SK-N-SH treated with all-trans-retinoic acid at 6 μM for 48 hours (cell line): ENCODE measurements around the gene SERP2.

Experiments used
- ATAC-seq: fragments of 200-7000 bp; cut with Tn5 transposase; 3 replicates; pipeline ENCODE4 v1.9.1; 2020; ENCODE audit warnings: mild to moderate bottlenecking, moderate library complexity
- ARNTL ChIP-seq: fragments of 450-650 bp; formaldehyde crosslinking; IDR thresholded peaks from 2 replicates; pipeline ENCODE4 v1.5.0; 2020; ENCODE audit warnings: low read depth, mild to moderate bottlenecking, moderate library complexity, borderline replicate concordance
- BACH2 ChIP-seq: fragments of 250-450 bp; sonication (Bioruptor Pico); IDR thresholded peaks from 2 replicates; pipeline ENCODE4 v1.9.0; 2021; ENCODE audit warnings: mild to moderate bottlenecking, borderline replicate concordance
- CSDC2 ChIP-seq: fragments of 250-450 bp; sonication (Bioruptor Pico); IDR thresholded peaks from 2 replicates; pipeline ENCODE4 v1.5.0; 2020; ENCODE audit warnings: mild to moderate bottlenecking, moderate library complexity
- RARB ChIP-seq: fragments of 250-450 bp; sonication (Bioruptor Pico); IDR thresholded peaks from 2 replicates; pipeline ENCODE4 v1.8.0; 2021; ENCODE audit warnings: mild to moderate bottlenecking, moderate library complexity
- SNAI2 ChIP-seq: fragments of 250-450 bp; sonication (Bioruptor Pico); IDR thresholded peaks from 2 replicates; pipeline ENCODE4 v1.5.0; 2020; ENCODE audit warnings: mild to moderate bottlenecking, moderate library complexity
- TOX ChIP-seq: fragments of 250-450 bp; sonication (Bioruptor Pico); IDR thresholded peaks from 2 replicates; pipeline ENCODE4 v1.8.0; 2021; ENCODE audit warnings: mild to moderate bottlenecking, moderate library complexity, borderline replicate concordance
- ZC3H10 ChIP-seq: fragments of 250-450 bp; sonication (Bioruptor Pico); IDR thresholded peaks from 2 replicates; pipeline ENCODE4 v1.5.1; 2021; ENCODE audit warnings: mild to moderate bottlenecking, moderate library complexity
- ZFP30 ChIP-seq: fragments of 450-650 bp; formaldehyde crosslinking; IDR thresholded peaks from 2 replicates; pipeline ENCODE4 v1.5.0; 2022; ENCODE audit warnings: mild to moderate bottlenecking, moderate library complexity
- ZNF565 ChIP-seq: fragments of 450-650 bp; formaldehyde crosslinking; conservative IDR thresholded peaks from 2 replicates; pipeline ENCODE4 v1.5.0; 2020; ENCODE audit warnings: low read depth, mild to moderate bottlenecking, moderate library complexity
- TF ChIP-seq, protein P1 (sequence below): fragments of 250-450 bp; sonication (Bioruptor Pico); IDR thresholded peaks from 2 replicates; pipeline ENCODE4 v1.5.0; 2020; ENCODE audit warnings: mild to moderate bottlenecking, moderate library complexity
- TF ChIP-seq, protein P2 (sequence below): fragments of 250-450 bp; sonication (Bioruptor Pico); IDR thresholded peaks from 2 replicates; pipeline ENCODE4 v1.8.0; 2020; ENCODE audit warnings: mild to moderate bottlenecking, moderate library complexity, borderline replicate concordance
- TF ChIP-seq, protein P3 (sequence below): fragments of 250-450 bp; sonication (Bioruptor Pico); IDR thresholded peaks from 2 replicates; pipeline ENCODE4 v1.5.1; 2020; ENCODE audit warnings: low read depth, mild to moderate bottlenecking, moderate library complexity
- TF ChIP-seq, protein P4 (sequence below): fragments of 250-450 bp; sonication (Bioruptor Pico); IDR thresholded peaks from 2 replicates; pipeline ENCODE4 v1.5.1; 2021; ENCODE audit warnings: mild to moderate bottlenecking, moderate library complexity

The SERP2 gene

DNA sequence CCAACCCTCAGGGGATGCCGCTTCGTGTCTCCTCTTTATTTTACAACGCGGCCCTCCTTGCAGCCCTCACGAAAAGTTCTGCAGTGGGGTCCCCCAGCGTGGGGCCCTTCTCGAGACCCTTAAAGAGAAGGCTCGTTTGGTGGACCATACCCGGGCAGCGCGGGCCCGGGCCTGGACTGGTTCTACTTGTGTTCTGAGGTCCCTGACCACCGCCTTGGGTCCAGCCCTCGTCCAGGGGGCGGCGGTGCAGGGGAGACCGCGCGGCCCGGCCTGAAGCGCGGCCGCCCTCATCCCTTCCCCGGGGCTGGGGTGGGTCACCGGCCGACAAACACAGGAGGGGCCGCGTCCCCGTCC is 400 bp upstream of the SERP2 start (continued):
- TF ChIP-seq ZNF565 (CRISPR knock-in tag): no peak

DNA sequence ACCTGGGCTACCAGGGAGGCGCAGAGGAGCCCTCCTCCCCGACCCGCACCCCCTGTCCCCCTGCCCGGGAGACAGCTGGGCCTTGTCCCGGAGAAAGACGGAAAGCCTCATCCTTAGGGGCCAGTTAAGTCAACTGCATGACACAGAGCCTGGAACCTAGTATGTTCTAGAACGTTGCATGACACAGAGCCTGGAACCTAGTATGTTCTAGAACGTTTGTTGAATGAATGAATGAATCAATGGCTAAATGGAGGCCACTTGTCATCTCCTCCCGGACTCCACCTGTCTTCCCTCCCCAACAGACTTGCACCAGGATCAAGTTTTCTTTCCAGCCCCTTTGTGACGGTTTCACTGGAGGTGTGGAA is 706 bp downstream of the SERP2 start:
- no peak for TF ChIP-seq ZC3H10 (CRISPR knock-in tag)
- TF ChIP-seq, protein P1, sequence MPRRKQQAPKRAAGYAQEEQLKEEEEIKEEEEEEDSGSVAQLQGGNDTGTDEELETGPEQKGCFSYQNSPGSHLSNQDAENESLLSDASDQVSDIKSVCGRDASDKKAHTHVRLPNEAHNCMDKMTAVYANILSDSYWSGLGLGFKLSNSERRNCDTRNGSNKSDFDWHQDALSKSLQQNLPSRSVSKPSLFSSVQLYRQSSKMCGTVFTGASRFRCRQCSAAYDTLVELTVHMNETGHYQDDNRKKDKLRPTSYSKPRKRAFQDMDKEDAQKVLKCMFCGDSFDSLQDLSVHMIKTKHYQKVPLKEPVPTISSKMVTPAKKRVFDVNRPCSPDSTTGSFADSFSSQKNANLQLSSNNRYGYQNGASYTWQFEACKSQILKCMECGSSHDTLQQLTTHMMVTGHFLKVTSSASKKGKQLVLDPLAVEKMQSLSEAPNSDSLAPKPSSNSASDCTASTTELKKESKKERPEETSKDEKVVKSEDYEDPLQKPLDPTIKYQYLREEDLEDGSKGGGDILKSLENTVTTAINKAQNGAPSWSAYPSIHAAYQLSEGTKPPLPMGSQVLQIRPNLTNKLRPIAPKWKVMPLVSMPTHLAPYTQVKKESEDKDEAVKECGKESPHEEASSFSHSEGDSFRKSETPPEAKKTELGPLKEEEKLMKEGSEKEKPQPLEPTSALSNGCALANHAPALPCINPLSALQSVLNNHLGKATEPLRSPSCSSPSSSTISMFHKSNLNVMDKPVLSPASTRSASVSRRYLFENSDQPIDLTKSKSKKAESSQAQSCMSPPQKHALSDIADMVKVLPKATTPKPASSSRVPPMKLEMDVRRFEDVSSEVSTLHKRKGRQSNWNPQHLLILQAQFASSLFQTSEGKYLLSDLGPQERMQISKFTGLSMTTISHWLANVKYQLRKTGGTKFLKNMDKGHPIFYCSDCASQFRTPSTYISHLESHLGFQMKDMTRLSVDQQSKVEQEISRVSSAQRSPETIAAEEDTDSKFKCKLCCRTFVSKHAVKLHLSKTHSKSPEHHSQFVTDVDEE: 0 out of 2 replicates have a peak, but pooled peaks have one; percentile 44
- no peak for ATAC-seq

DNA sequence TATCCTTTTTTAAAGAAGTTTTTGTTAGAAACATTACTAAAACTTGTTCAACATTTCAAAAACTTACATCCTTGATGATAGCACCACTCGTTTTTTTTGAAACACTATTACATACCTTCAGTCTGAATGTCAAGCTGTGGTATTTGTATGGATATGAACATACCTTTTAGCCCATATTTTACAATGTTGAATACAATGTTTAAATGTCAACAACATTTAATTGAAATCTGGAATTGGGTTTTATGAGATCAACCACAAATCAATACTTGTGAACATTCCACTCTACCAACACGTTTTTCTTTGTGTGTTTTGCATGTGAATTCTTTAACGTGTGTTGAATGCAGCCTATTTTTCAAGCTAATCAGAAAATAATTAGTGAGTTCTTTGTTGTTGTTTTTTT is 4.7 kb downstream of the SERP2 start:
- ATAC-seq: no peak
- TF ChIP-seq, protein P2, sequence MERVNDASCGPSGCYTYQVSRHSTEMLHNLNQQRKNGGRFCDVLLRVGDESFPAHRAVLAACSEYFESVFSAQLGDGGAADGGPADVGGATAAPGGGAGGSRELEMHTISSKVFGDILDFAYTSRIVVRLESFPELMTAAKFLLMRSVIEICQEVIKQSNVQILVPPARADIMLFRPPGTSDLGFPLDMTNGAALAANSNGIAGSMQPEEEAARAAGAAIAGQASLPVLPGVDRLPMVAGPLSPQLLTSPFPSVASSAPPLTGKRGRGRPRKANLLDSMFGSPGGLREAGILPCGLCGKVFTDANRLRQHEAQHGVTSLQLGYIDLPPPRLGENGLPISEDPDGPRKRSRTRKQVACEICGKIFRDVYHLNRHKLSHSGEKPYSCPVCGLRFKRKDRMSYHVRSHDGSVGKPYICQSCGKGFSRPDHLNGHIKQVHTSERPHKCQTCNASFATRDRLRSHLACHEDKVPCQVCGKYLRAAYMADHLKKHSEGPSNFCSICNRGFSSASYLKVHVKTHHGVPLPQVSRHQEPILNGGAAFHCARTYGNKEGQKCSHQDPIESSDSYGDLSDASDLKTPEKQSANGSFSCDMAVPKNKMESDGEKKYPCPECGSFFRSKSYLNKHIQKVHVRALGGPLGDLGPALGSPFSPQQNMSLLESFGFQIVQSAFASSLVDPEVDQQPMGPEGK (CRISPR knock-in tag): no peak
- no peak for TF ChIP-seq ARNTL (CRISPR knock-in tag)
- TF ChIP-seq SNAI2 (CRISPR knock-in tag): no peak
- TF ChIP-seq BACH2 (CRISPR knock-in tag): no peak
- TF ChIP-seq ZC3H10 (CRISPR knock-in tag): no peak
- TF ChIP-seq, protein P3, sequence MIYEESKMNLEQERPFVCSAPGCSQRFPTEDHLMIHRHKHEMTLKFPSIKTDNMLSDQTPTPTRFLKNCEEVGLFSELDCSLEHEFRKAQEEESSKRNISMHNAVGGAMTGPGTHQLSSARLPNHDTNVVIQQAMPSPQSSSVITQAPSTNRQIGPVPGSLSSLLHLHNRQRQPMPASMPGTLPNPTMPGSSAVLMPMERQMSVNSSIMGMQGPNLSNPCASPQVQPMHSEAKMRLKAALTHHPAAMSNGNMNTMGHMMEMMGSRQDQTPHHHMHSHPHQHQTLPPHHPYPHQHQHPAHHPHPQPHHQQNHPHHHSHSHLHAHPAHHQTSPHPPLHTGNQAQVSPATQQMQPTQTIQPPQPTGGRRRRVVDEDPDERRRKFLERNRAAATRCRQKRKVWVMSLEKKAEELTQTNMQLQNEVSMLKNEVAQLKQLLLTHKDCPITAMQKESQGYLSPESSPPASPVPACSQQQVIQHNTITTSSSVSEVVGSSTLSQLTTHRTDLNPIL (CRISPR knock-in tag): no peak

DNA sequence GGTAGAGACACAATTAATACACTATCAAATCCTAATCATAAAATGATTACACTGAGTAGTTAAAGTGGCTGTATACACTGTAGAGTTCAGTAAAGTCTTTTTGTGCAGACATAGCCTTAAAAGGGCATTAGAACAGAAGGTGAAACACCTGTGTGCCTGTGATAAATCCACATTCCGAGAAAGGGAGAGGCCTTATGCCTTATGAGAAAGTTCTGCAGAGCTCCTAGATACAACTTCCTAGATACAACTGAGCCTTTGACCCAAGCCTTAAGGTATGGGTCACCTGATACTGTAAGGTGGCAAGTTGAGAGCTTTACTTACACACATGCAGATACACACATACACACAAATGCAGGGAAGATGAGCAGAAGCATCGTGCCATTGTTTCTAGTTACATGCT is 6.3 kb downstream of the SERP2 start:
- TF ChIP-seq BACH2 (CRISPR knock-in tag): no peak
- no peak for TF ChIP-seq ZFP30 (CRISPR knock-in tag)
- no peak for TF ChIP-seq RARB (CRISPR knock-in tag)
- ATAC-seq: no peak

DNA sequence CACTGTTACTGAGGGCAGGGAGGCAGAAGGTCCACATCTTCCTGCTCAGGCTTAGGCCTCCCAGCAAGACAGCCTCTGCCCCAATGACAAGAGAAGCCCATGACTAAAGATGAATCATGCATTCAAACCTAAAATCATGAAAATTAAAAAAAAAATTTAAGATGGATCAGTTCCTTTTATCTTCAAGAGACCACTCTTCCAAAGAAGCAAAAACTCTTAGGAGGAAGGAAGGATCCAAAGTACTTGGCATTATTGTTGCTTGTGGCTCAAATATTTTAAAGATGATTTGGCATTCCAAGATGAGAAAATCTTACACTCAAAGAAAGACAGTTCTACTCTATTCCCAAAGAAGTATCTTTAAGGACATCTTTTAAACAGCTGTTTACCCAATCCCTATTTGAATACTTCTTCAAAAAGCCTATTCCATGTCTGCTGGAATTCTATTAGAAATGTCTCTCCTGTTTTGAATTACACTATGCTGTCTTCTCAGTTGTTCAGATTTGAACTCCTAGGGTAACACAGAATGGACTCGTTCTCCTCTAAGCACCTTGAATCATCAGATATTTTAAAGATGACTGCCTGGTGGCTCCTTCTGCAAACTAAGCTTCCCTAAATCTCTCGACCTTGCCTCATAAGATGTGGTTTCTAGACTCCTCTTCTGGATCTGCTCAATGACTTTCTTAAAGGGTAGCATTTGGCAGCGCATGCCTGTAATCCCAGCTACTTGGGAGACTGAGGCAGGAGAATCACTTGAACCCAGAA is 7.0 kb downstream of the SERP2 start:
- peak; percentile 47 for ATAC-seq
- no peak for TF ChIP-seq TOX (CRISPR knock-in tag)
- TF ChIP-seq, protein P3 (CRISPR knock-in tag): no peak
- no peak for TF ChIP-seq SNAI2 (CRISPR knock-in tag)
- no peak for TF ChIP-seq CSDC2 (CRISPR knock-in tag)
- TF ChIP-seq, protein P1: no peak
- TF ChIP-seq ZC3H10 (CRISPR knock-in tag): no peak
- TF ChIP-seq, protein P4, sequence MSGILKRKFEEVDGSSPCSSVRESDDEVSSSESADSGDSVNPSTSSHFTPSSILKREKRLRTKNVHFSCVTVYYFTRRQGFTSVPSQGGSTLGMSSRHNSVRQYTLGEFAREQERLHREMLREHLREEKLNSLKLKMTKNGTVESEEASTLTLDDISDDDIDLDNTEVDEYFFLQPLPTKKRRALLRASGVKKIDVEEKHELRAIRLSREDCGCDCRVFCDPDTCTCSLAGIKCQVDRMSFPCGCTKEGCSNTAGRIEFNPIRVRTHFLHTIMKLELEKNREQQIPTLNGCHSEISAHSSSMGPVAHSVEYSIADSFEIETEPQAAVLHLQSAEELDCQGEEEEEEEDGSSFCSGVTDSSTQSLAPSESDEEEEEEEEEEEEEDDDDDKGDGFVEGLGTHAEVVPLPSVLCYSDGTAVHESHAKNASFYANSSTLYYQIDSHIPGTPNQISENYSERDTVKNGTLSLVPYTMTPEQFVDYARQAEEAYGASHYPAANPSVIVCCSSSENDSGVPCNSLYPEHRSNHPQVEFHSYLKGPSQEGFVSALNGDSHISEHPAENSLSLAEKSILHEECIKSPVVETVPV (CRISPR knock-in tag): no peak
- TF ChIP-seq ZNF565 (CRISPR knock-in tag): no peak
